ENCODE data around the gene FANCB.

- TF ChIP-seq CTCF (IDR thresholded peaks at IDR 0.05; ENCODE audit: insufficient read depth, low read length) (no peak), POLR2AphosphoS5 (IDR thresholded peaks at IDR 0.05; ENCODE audit: low read depth) (no peak), REST (IDR thresholded peaks at IDR 0.05; ENCODE audit: insufficient replicate concordance, low read depth) (no peak), SPI1 (IDR thresholded peaks at IDR 0.05; ENCODE audit: borderline replicate concordance, low read depth) (no peak), GABPA (IDR thresholded peaks at IDR 0.05; ENCODE audit: low read depth) (no peak)
Measured at GRCh38 chrX:14871767-14872166, 1.1 kb downstream of the FANCB start.
